MCF 10A (cell line): Measurements from ENCODE around the gene PIGL. TPM values are rescaled to one million over a fixed set of nuclear protein-coding genes. Genes with fewer than 3 reads are reported as not detected.

Experiments
- BruUV-seq: library from RNA; stranded (reverse); fragments of 400-500 nt; replicated peaks from 2 replicates; lab custom pipeline; 2021; lab: Mats Ljungman, UMichigan
- CTCF ChIA-PET: fragments of 300-600 bp; sonication (Branson Sonifier 250); formaldehyde crosslinking; extraction: SDS; loops from one replicate; lab custom pipeline; 2021; ENCODE audit warnings: antibody characterized with exemption, inconsistent platforms; lab: Yijun Ruan, JAX
- POLR2A ChIA-PET: fragments of 300-600, 350-650 bp; sonication (Branson Sonifier 250); formaldehyde crosslinking; extraction: SDS; loops from one replicate; lab custom pipeline; 2020; ENCODE audit warnings: antibody characterized with exemption, inconsistent platforms; lab: Yijun Ruan, JAX
- DNase-seq: peaks from one replicate; pipeline ENCODE4 v3.0.0-alpha.2; 2018; ENCODE audit not compliant: unreplicated experiment
- H3K27ac Mint-ChIP-seq: one replicate; pipeline ENCODE4 v1.8.0; 2022; ENCODE audit warnings: mild to moderate bottlenecking, low read depth, mixed read lengths; ENCODE audit not compliant: unreplicated experiment
- H3K27me3 Mint-ChIP-seq: one replicate; pipeline ENCODE4 v1.8.0; 2022; ENCODE audit warnings: mixed read lengths; ENCODE audit not compliant: insufficient read depth, unreplicated experiment
- H3K36me3 Mint-ChIP-seq: one replicate; pipeline ENCODE4 v1.8.0; 2022; ENCODE audit warnings: mild to moderate bottlenecking, moderate library complexity, mixed read lengths; ENCODE audit not compliant: insufficient read depth, unreplicated experiment
- H3K4me1 Mint-ChIP-seq: one replicate; pipeline ENCODE4 v1.8.0; 2022; ENCODE audit warnings: mixed read lengths; ENCODE audit not compliant: insufficient read depth, unreplicated experiment
- H3K4me3 Mint-ChIP-seq: one replicate; pipeline ENCODE4 v1.8.0; 2022; ENCODE audit warnings: mild to moderate bottlenecking, moderate library complexity, mixed read lengths; ENCODE audit not compliant: unreplicated experiment
- H3K9me3 Mint-ChIP-seq: one replicate; pipeline ENCODE4 v1.8.0; 2022; ENCODE audit warnings: mixed read lengths; ENCODE audit not compliant: unreplicated experiment
- CTCF ChIP-seq: fragments of 200-600 bp; IDR thresholded peaks from one replicate; pipeline ENCODE4 v1.8.0; 2022; ENCODE audit warnings: antibody characterized with exemption, mild to moderate bottlenecking; ENCODE audit not compliant: unreplicated experiment
- intact Hi-C: fragments of 100-400 bp; cut with micrococcal nuclease; formaldehyde crosslinking; loops from 2 replicates; pipeline ENCODE4 v1.14.1; 2022
- total RNA-seq: library from RNA; stranded (reverse); gene quantifications from 2 replicates; pipeline ENCODE4 v1.2.3, GENCODE V29; 2022

The PIGL gene
- total RNA-seq, 1 experiment from 2014 or later: 31.3 TPM

- intact Hi-C loops: no loop called here
- Mint-ChIP-seq H3K36me3 (peaks cover 18% of the 10 kb centered on the region), H3K9me3 (no peaks in the 10 kb centered on the region), H3K27ac (no peak overlapping the region), H3K27me3 (no peaks in the 10 kb centered on the region), H3K4me3 (no peak overlapping the region), H3K4me1 (peaks cover 7% of the 10 kb centered on the region)
- TF ChIP-seq CTCF: no peak
- ChIA-PET POLR2A (interaction anchor here (1.1 kb wide), 2 partner anchors 34 to 36 kb away, joined by 3 to 5 read pairs; no protein-coding TSS in a partner anchor), CTCF (interaction anchor here (0.6 kb wide), 1 partner anchor 9 kb away, joined by 3 read pairs; no protein-coding TSS in a partner anchor)
- no TSS peak for BruUV-seq
- DNase-seq: no peak
Observed at GRCh38 chr17:16251556-16251955, 34.5 kb downstream of the PIGL start.

- no peak for TF ChIP-seq CTCF
- peaks cover 7% of the 10 kb centered on the region for H3K36me3 Mint-ChIP-seq
- no peaks in the 10 kb centered on the region for H3K27me3 Mint-ChIP-seq
- no peak overlapping the region for H3K27ac Mint-ChIP-seq
- H3K4me3 Mint-ChIP-seq: no peak overlapping the region
- intact Hi-C loops: no loop called here
- CTCF ChIA-PET: no interaction called here
- no peaks in the 10 kb centered on the region for H3K9me3 Mint-ChIP-seq
- BruUV-seq: no TSS peak
- H3K4me1 Mint-ChIP-seq: peaks cover 7% of the 10 kb centered on the region
- no peak for DNase-seq
- POLR2A ChIA-PET: no interaction called here
Observed at GRCh38 chr17:16254773-16255400, 37.9 kb downstream of the PIGL start.

- CTCF ChIA-PET: no interaction called here
- H3K4me3 Mint-ChIP-seq: no peak overlapping the region
- no peak for DNase-seq
- no peak for TF ChIP-seq CTCF
- H3K9me3 Mint-ChIP-seq: no peaks in the 10 kb centered on the region
- peaks cover 5% of the 10 kb centered on the region for H3K4me1 Mint-ChIP-seq
- no peak overlapping the region for H3K27ac Mint-ChIP-seq
- BruUV-seq: no TSS peak
- H3K36me3 Mint-ChIP-seq: peaks cover 5% of the 10 kb centered on the region
- no peaks in the 10 kb centered on the region for H3K27me3 Mint-ChIP-seq
- intact Hi-C loops: no loop called here
- POLR2A ChIA-PET: no interaction called here
Observed at GRCh38 chr17:16255481-16255921, 38.5 kb downstream of the PIGL start.

- peaks cover 5% of the 10 kb centered on the region for H3K36me3 Mint-ChIP-seq
- CTCF ChIA-PET: interaction anchor here (0.6 kb wide), 1 partner anchor 8 kb away, joined by 3 read pairs; no protein-coding TSS in a partner anchor
Observed at GRCh38 chr17:16258901-16259300, 41.9 kb downstream of the PIGL start.

More at GRCh38 chr17:16258901-16259300, 41.9 kb downstream of the PIGL start:
- H3K4me1 Mint-ChIP-seq: no peaks in the 10 kb centered on the region
- H3K27ac Mint-ChIP-seq: no peak overlapping the region
- H3K4me3 Mint-ChIP-seq: no peak overlapping the region
- intact Hi-C loops: no loop called here
- POLR2A ChIA-PET: no interaction called here
- H3K9me3 Mint-ChIP-seq: no peaks in the 10 kb centered on the region
- peak; percentile 22 for DNase-seq
- no TSS peak for BruUV-seq
- TF ChIP-seq CTCF: no peak
- H3K27me3 Mint-ChIP-seq: no peaks in the 10 kb centered on the region
